Esophagus muscularis mucosa (tissue), 4 donors: ENCODE results near the gene KRT4. TPM values are rescaled to one million over a fixed set of nuclear protein-coding genes. Genes with fewer than 3 reads are reported as not detected.

ENCODE experiments used
- DNase-seq: peaks from one replicate; pipeline ENCODE4 v3.0.0-alpha.2; 2017; ENCODE audit errors: extremely low spot score
- H3K27ac ChIP-seq, 4 donors: fragments of 200-600 bp; sonication (generic); replicated peaks in 1 of 4; 1 replicate in 3 of 4; 2 replicates in 1 of 4; pipeline ENCODE4 v1.5.1; 2016 to 2019; ENCODE audit warnings: mild to moderate bottlenecking in 1 of 4
- H3K27me3 ChIP-seq, 4 donors: fragments of 200-600 bp; sonication (generic); one replicate each; pipeline versions ENCODE4 v1.5.1 to v1.6.0; 2016 to 2019
- H3K36me3 ChIP-seq, 4 donors: fragments of 200-600 bp; sonication (generic); one replicate each; pipeline ENCODE4 v1.5.1; 2016 to 2019
- H3K4me1 ChIP-seq, 4 donors: fragments of 200-600 bp; sonication (generic); one replicate each; pipeline ENCODE4 v1.5.1; 2016 to 2019
- H3K4me3 ChIP-seq, 4 donors: fragments of 200-600 bp; sonication (generic); 1 replicate in 2 of 4; 2 replicates in 2 of 4; pipeline ENCODE4 v1.5.1; 2016 to 2019; ENCODE audit warnings: mild to moderate bottlenecking in 4 of 4, moderate library complexity in 1 of 4
- H3K9me3 ChIP-seq, 4 donors: fragments of 200-600 bp; sonication (generic); 1 replicate in 3 of 4; 2 replicates in 1 of 4; pipeline ENCODE4 v1.5.1; 2016 to 2019
- CTCF ChIP-seq, 3 experiments: fragments of 200-600 bp in 2 of 3; fragments of 450-650 bp in 1 of 3; sonication (generic) in 2 of 3; IDR thresholded peaks; one replicate each; pipeline ENCODE4 v1.5.1; 2017 to 2019; ENCODE audit warnings: antibody characterized with exemption in 3 of 3, mild to moderate bottlenecking in 2 of 3, moderate library complexity in 1 of 3
- EP300 ChIP-seq: sonication (generic); formaldehyde crosslinking; IDR thresholded peaks from one replicate; pipeline ENCODE4 v1.6.1; 2017; ENCODE audit warnings: antibody characterized with exemption
- POLR2A ChIP-seq: fragments of 450-650 bp; IDR thresholded peaks from one replicate; pipeline ENCODE4 v1.6.1; 2017; ENCODE audit warnings: antibody characterized with exemption, moderate library complexity, mild to moderate bottlenecking, low read depth
- POLR2AphosphoS5 ChIP-seq, 2 donors: sonication (generic); formaldehyde crosslinking; IDR thresholded peaks; one replicate each; pipeline ENCODE4 v1.6.1; 2017; ENCODE audit warnings: antibody characterized with exemption in 2 of 2
- whole genome bisulfite sequencing: methylation state at CpG from one replicate; pipeline ENCODE4 v1.1.5; 2018; 5-methylcytosine and 5-hydroxymethylcytosine counted together
- intact Hi-C: fragments of 100-400 bp; cut with DNase I; formaldehyde crosslinking; loops from one replicate; pipeline ENCODE4 v1.15.1; 2023
- total RNA-seq, 4 donors: library from RNA; depleted of rRNA; stranded (reverse); fragments of >200 nt; gene quantifications; one replicate each; pipeline versions ENCODE4 v1.1.0 to v1.2.1, GENCODE V29; 2016

KRT4 gene
- total RNA-seq, 4 donors from 2014 or later, result 0.13 to 5.4 (median 0.20) TPM

- Histone ChIP-seq H3K27ac (no peak overlapping the region), H3K4me3 (no peak overlapping the region), H3K4me1 (no peaks in the 10 kb centered on the region), H3K27me3 (peaks cover 0 to 22% (median 0%) of the 10 kb centered on the region in 4 donors), H3K9me3 (no peaks in the 10 kb centered on the region), H3K36me3 (no peaks in the 10 kb centered on the region)
- intact Hi-C loops, result no loop called here
- DNase-seq, result no peak
- 80% methylated on average over 7 of the region's 7 CpGs for WGBS
- no peak for TF ChIP-seq EP300
Observed at GRCh38 chr12:52783563-52784316, 30.2 kb downstream of the KRT4 start.

- no peak for TF ChIP-seq POLR2A
- TF ChIP-seq POLR2AphosphoS5 (IDR thresholded peaks at IDR 0.05), result no peak
- TF ChIP-seq CTCF (IDR thresholded peaks at IDR 0.05), result no peak
- no peak for TF ChIP-seq EP300
- DNase-seq, result no peak
- H3K27me3 ChIP-seq, result peaks cover 0 to 23% (median 0%) of the 10 kb centered on the region in 4 donors
- no peaks in the 10 kb centered on the region for H3K4me1 ChIP-seq
- no peaks in the 10 kb centered on the region for H3K36me3 ChIP-seq
- H3K27ac ChIP-seq, result no peak overlapping the region
- H3K4me3 ChIP-seq, result no peak overlapping the region
- 89% methylated on average over 4 of the region's 4 CpGs for WGBS
- intact Hi-C loops, result no loop called here
- H3K9me3 ChIP-seq, result no peaks in the 10 kb centered on the region
Observed at GRCh38 chr12:52782502-52782901, 31.4 kb downstream of the KRT4 start.

- H3K36me3 ChIP-seq, result no peaks in the 10 kb centered on the region
- peaks cover 0 to 26% (median 0%) of the 10 kb centered on the region in 4 donors for H3K27me3 ChIP-seq
- TF ChIP-seq EP300, result no peak
- TF ChIP-seq POLR2A, result no peak
- TF ChIP-seq POLR2AphosphoS5 (IDR thresholded peaks at IDR 0.05), result no peak
- TF ChIP-seq CTCF (IDR thresholded peaks at IDR 0.05), result no peak
- no peak overlapping the region for H3K27ac ChIP-seq
- H3K4me3 ChIP-seq, result no peak overlapping the region
- intact Hi-C loops, result no loop called here
- no peaks in the 10 kb centered on the region for H3K9me3 ChIP-seq
- H3K4me1 ChIP-seq, result no peaks in the 10 kb centered on the region
- WGBS, result 77% methylated on average over 4 of the region's 4 CpGs
- DNase-seq, result no peak
Observed at GRCh38 chr12:52781399-52782082, 32.4 kb downstream of the KRT4 start.

- Histone ChIP-seq H3K9me3 (no peaks in the 10 kb centered on the region), H3K36me3 (no peaks in the 10 kb centered on the region), H3K27ac (no peak overlapping the region), H3K4me3 (no peak overlapping the region), H3K4me1 (no peaks in the 10 kb centered on the region), H3K27me3 (peaks cover 0 to 22% (median 0%) of the 10 kb centered on the region in 4 donors)
- TF ChIP-seq EP300, result no peak
- 88% methylated on average over 6 of the region's 6 CpGs for WGBS
- DNase-seq, result no peak
- intact Hi-C loops, result no loop called here
Observed at GRCh38 chr12:52779914-52780313, 34.0 kb downstream of the KRT4 start.

- H3K4me1 ChIP-seq, result no peaks in the 10 kb centered on the region
- no peak for DNase-seq
- no peak for TF ChIP-seq EP300
- TF ChIP-seq POLR2AphosphoS5 (IDR thresholded peaks at IDR 0.05), result no peak
- TF ChIP-seq POLR2A, result no peak
- no peak for TF ChIP-seq CTCF (IDR thresholded peaks at IDR 0.05)
- peaks cover 0 to 23% (median 0%) of the 10 kb centered on the region in 4 donors for H3K27me3 ChIP-seq
- no peaks in the 10 kb centered on the region for H3K9me3 ChIP-seq
- WGBS, result 83% methylated on average over 1 of the region's 2 CpGs
- no peaks in the 10 kb centered on the region for H3K36me3 ChIP-seq
- no peak overlapping the region for H3K4me3 ChIP-seq
- intact Hi-C loops, result no loop called here
- H3K27ac ChIP-seq, result no peak overlapping the region
Observed at GRCh38 chr12:52778833-52779232, 35.1 kb downstream of the KRT4 start.
